Panc1 (cell line): Measurements from ENCODE around the gene NPRL2.

Experiments
- CTCF ChIP-seq: fragments of 450-650 bp; IDR thresholded peaks from 2 replicates; pipeline ENCODE4 v1.5.1; 2017; ENCODE audit warnings: mild to moderate bottlenecking
- POLR2AphosphoS5 ChIP-seq: IDR thresholded peaks from 2 replicates; pipeline ENCODE4 v1.6.1; 2012; ENCODE audit warnings: mild to moderate bottlenecking, low read depth, low read length, moderate library complexity
- REST ChIP-seq, 2 experiments: IDR thresholded peaks; 2 replicates each; pipeline ENCODE4 v1.6.1; 2011 to 2012; ENCODE audit warnings: low read depth in 2 of 2, control low read depth in 1 of 2, low read length in 1 of 2, mild to moderate bottlenecking in 1 of 2, moderate library complexity in 1 of 2; ENCODE audit not compliant: insufficient read depth in 1 of 2
- SIN3A ChIP-seq: IDR thresholded peaks from 2 replicates; pipeline ENCODE4 v1.6.1; 2012; ENCODE audit warnings: low read depth, mild to moderate bottlenecking, low read length, moderate library complexity, borderline replicate concordance; ENCODE audit not compliant: insufficient read depth
- TCF7L2 ChIP-seq: IDR thresholded peaks from 2 replicates; pipeline ENCODE4 v1.6.1; 2011; ENCODE audit warnings: mild to moderate bottlenecking, low read depth, low read length, inconsistent platforms

GRCh38 chr3:50318163-50318562 lies 32.4 kb downstream of the NPRL2 start:
- no peak for TF ChIP-seq CTCF
- TF ChIP-seq REST (IDR thresholded peaks at IDR 0.05; ENCODE audit: insufficient read depth in 1 of 2, low read depth in 2 of 2, low read length in 1 of 2): no peak
- no peak for TF ChIP-seq POLR2AphosphoS5
- no peak for TF ChIP-seq SIN3A
- no peak for TF ChIP-seq TCF7L2
